Activated B cell treated with CpG ODN at 0.5 μM for 24 hours (primary cell): ENCODE results near the gene FOXD2. TPM values are rescaled to one million over a fixed set of nuclear protein-coding genes. Genes with fewer than 3 reads are reported as not detected.

Experiments used
- ATAC-seq: fragments of 200-7000 bp; cut with Tn5 transposase; one replicate; pipeline ENCODE4 v1.10.0; 2021; ENCODE audit warnings: low read depth, mild to moderate bottlenecking, moderate library complexity
- CTCF ChIA-PET: fragments of 350-600 bp; sonication (Branson Sonifier 250); formaldehyde crosslinking; loops from one replicate; lab custom pipeline; 2021; ENCODE audit warnings: antibody characterized with exemption; lab: Charles Lee
- POLR2A ChIA-PET: fragments of 350-600 bp; sonication (Branson Sonifier 250); formaldehyde crosslinking; loops from one replicate; lab custom pipeline; 2021; ENCODE audit warnings: antibody characterized with exemption; lab: Charles Lee
- DNase-seq: peaks from one replicate; pipeline ENCODE4 v3.0.0; 2022
- H3K27ac Mint-ChIP-seq: one replicate; pipeline ENCODE4 v1.8.0; 2020; ENCODE audit warnings: mixed read lengths
- H3K27me3 Mint-ChIP-seq: one replicate; pipeline ENCODE4 v1.8.0; 2021; ENCODE audit warnings: mixed read lengths
- H3K36me3 Mint-ChIP-seq: one replicate; pipeline ENCODE4 v1.8.0; 2021; ENCODE audit warnings: low read depth, mixed read lengths
- H3K4me1 Mint-ChIP-seq: one replicate; pipeline ENCODE4 v1.8.0; 2021; ENCODE audit warnings: mixed read lengths
- H3K4me3 Mint-ChIP-seq: one replicate; pipeline ENCODE4 v1.8.0; 2020; ENCODE audit warnings: mild to moderate bottlenecking, mixed read lengths
- H3K9me3 Mint-ChIP-seq: one replicate; pipeline ENCODE4 v1.8.0; 2020; ENCODE audit warnings: mixed read lengths
- CTCF ChIP-seq: fragments of 200-600 bp; IDR thresholded peaks from one replicate; pipeline ENCODE4 v1.8.0; 2022; ENCODE audit warnings: antibody characterized with exemption, mild to moderate bottlenecking
- intact Hi-C: fragments of 100-400 bp; cut with micrococcal nuclease; formaldehyde crosslinking; loops from one replicate; pipeline ENCODE4 v1.15.1; 2024
- total RNA-seq: library from RNA; stranded (reverse); gene quantifications from 2 replicates; pipeline ENCODE4 v1.2.3, GENCODE V29; 2022

Gene FOXD2
- total RNA-seq, 1 donor from 2014 or later: 0.20 TPM

GRCh38 chr1:47439017-47439818 is 1.4 kb downstream of the FOXD2 start:
- ChIA-PET CTCF (interaction anchor here (2.0 kb wide), 1 partner anchor 287 kb away, joined by 8 read pairs; no protein-coding TSS in a partner anchor), POLR2A (no interaction called here)
- peak overlapping the region; percentile 46 for H3K27ac Mint-ChIP-seq
- DNase-seq: peak; percentile 28
- H3K9me3 Mint-ChIP-seq: peaks cover under 1% of the 10 kb centered on the region
- intact Hi-C loops: loop anchor here (5.0 kb wide), 1 partner anchor 247 kb away; the partner anchor contains the start of gene PDZK1IP1
- H3K4me1 Mint-ChIP-seq: peaks cover 20% of the 10 kb centered on the region
- no peak for ATAC-seq
- no peaks in the 10 kb centered on the region for H3K36me3 Mint-ChIP-seq
- peaks cover 10% of the 10 kb centered on the region for H3K27me3 Mint-ChIP-seq
- H3K4me3 Mint-ChIP-seq: peak overlapping the region; percentile 41
- no peak for TF ChIP-seq CTCF

GRCh38 chr1:47439819-47440598 is 2.2 kb downstream of the FOXD2 start:
- CTCF ChIA-PET: no interaction called here
- intact Hi-C loops: loop anchor here (5.0 kb wide), 1 partner anchor 248 kb away; the partner anchor contains the start of gene PDZK1IP1
- H3K36me3 Mint-ChIP-seq: no peaks in the 10 kb centered on the region
- POLR2A ChIA-PET: no interaction called here
- TF ChIP-seq CTCF: no peak
- ATAC-seq: no peak
- H3K27ac Mint-ChIP-seq: peak overlapping the region; percentile 46
- H3K4me3 Mint-ChIP-seq: peak overlapping the region; percentile 41
- H3K9me3 Mint-ChIP-seq: peaks cover 3% of the 10 kb centered on the region
- no peak for DNase-seq
- peaks cover 9% of the 10 kb centered on the region for H3K27me3 Mint-ChIP-seq
- peaks cover 25% of the 10 kb centered on the region for H3K4me1 Mint-ChIP-seq

- Mint-ChIP-seq H3K4me1 (peaks cover 29% of the 10 kb centered on the region), H3K36me3 (no peaks in the 10 kb centered on the region), H3K4me3 (no peak overlapping the region), H3K27ac (no peak overlapping the region), H3K9me3 (peaks cover 3% of the 10 kb centered on the region), H3K27me3 (peaks cover 9% of the 10 kb centered on the region)
- TF ChIP-seq CTCF: no peak
- CTCF ChIA-PET: no interaction called here
- ATAC-seq (no peak), DNase-seq (no peak)
- intact Hi-C loops: no loop called here
- POLR2A ChIA-PET: no interaction called here
Measured at GRCh38 chr1:47440599-47441081, 2.8 kb downstream of the FOXD2 start.

GRCh38 chr1:47441450-47442106 is 3.7 kb downstream of the FOXD2 start:
- peaks cover 23% of the 10 kb centered on the region for H3K4me1 Mint-ChIP-seq
- CTCF ChIA-PET: interaction anchor here (0.6 to 0.9 kb wide), 2 partner anchors 9 to 710 kb away, joined by 3 to 4 read pairs; no protein-coding TSS in a partner anchor
- ATAC-seq (no peak), DNase-seq (no peak)
- H3K36me3 Mint-ChIP-seq: no peaks in the 10 kb centered on the region
- no peak overlapping the region for H3K4me3 Mint-ChIP-seq
- POLR2A ChIA-PET: interaction anchor here (0.6 kb wide), 1 partner anchor 29 kb away, joined by 3 read pairs; no protein-coding TSS in a partner anchor
- peaks cover 16% of the 10 kb centered on the region for H3K27me3 Mint-ChIP-seq
- peaks cover 3% of the 10 kb centered on the region for H3K9me3 Mint-ChIP-seq
- TF ChIP-seq CTCF: no peak
- intact Hi-C loops: no loop called here
- H3K27ac Mint-ChIP-seq: no peak overlapping the region
